ENCODE data around the gene STMN3. TPM values are rescaled to one million over a fixed set of nuclear protein-coding genes. Genes with fewer than 3 reads are reported as not detected.

The STMN3 gene
- total RNA-seq (2022), result 27.4 and 27.9 TPM in 2 replicates
- Bru-seq, nascent RNA, result percentile 42 among the genes with signal in this experiment
- percentile 47 among the genes with signal in this experiment for BruChase-seq, experiment 1, labeled RNA remaining after a 2-hour chase
- BruChase-seq, experiment 2, labeled RNA remaining after a 6-hour chase, result percentile 53 among the genes with signal in this experiment
- long read RNA-seq, transcript STMN3-201 (5 exons, 2,255 nt), result major isoform, 12 of 23 reads
- long read RNA-seq, partial matches to known transcripts, result 3 of 23 reads
- long read RNA-seq, other reads (novel, unspliced or antisense), result 8 of 23 reads

- Histone ChIP-seq H3K4me1 (peaks cover 9% of the 10 kb centered on the region; the same call in 1 of the 2 replicates), H3K4me3 (ENCODE audit: low read depth, low read length) (peak within 1 kb of the TSS; percentile 87), H3K27me3 (replicated peaks; ENCODE audit: control insufficient read depth, insufficient read depth, low read length) (no peaks in the 10 kb centered on the region), H3K36me3 (ENCODE audit: control insufficient read depth, insufficient read depth, low read length) (no peaks in the 10 kb centered on the region), H3K9me3 (no peaks in the 10 kb centered on the region)
- peak; percentile 96 to 98 for DNase-seq
- no TSS peak for BruUV-seq (replicated peaks)
- intact Hi-C loops (cut with micrococcal nuclease; ENCODE audit: unreplicated experiment), result loop anchor here (1.0 kb wide), 2 partner anchors 11 to 25 kb away; no protein-coding TSS in a partner anchor
- Mint-ChIP-seq H3K36me3 (ENCODE audit: insufficient read depth, unreplicated experiment) (peaks cover 15% of the 10 kb centered on the region), H3K27me3 (ENCODE audit: insufficient read depth, unreplicated experiment) (peaks cover 4% of the 10 kb centered on the region), H3K9me3 (ENCODE audit: unreplicated experiment) (no peaks in the 10 kb centered on the region), H3K27ac (ENCODE audit: unreplicated experiment) (no peak within 1 kb of the TSS), H3K4me1 (ENCODE audit: low read depth, unreplicated experiment) (peaks cover 7% of the 10 kb centered on the region), H3K4me3 (ENCODE audit: unreplicated experiment) (peak within 1 kb of the TSS; percentile 86)
- ChIA-PET CTCF (interaction anchor here (0.6 to 1.4 kb wide), 2 partner anchors 11 to 96 kb away, joined by 13 read pairs; no protein-coding TSS in a partner anchor), POLR2A (interaction anchor here (0.7 to 1.1 kb wide), 4 partner anchors 11 to 715 kb away, joined by 3 to 16 read pairs (median 6); partner anchors contain the start of genes ARFRP1, GID8 and ZGPAT)
- no peak for TF ChIP-seq CTCF (IDR thresholded peaks at IDR 0.05; ENCODE audit: insufficient read depth in 1 of 2, low read depth in 1 of 2, low read length in 1 of 2, severe bottlenecking in 1 of 2, unreplicated experiment in 1 of 2)
Measured at GRCh38 chr20:63653041-63653973, at the start of gene STMN3. STMN3 (minus strand) TSS chr20:63653424; CDS start chr20:63653345, 79 bp downstream.

DNA sequence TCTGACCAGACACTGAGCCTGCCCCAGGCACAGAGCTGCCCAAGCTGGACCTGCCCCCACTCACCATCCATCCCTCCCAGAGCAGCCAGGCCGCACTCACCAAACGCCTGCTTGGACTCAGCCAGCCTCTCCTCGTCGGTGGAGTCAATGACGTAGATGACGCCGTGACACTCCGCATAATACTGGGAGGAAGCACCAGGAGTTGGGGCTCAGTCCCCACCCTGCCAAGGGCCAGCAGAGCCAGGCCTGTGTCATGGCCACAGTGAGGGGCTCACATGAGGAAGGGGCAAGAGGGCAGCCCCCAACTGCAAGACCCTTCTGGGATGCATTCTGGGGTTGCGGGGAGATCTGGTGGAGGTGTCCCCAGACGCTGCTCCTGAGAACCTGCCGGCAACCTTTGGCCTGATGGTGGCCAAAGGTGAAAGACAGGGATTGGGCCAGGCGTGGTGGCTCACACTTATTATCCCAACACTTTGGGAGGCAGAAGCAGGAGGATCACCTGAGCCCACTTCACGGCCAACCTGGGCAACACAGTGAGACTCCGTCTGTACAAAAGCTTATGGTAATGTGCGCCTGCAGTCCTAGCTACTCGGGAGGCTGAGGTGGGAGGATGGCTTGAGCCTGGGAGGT is 48.9 kb upstream of the STMN3 start:
- H3K4me1 ChIP-seq, result peaks cover 24% of the 10 kb centered on the region
- no peak overlapping the region for H3K4me3 ChIP-seq (ENCODE audit: low read depth, low read length)
- peaks cover 100% of the 10 kb centered on the region for H3K36me3 Mint-ChIP-seq (ENCODE audit: insufficient read depth, unreplicated experiment)
- no peak for TF ChIP-seq CTCF (IDR thresholded peaks at IDR 0.05; ENCODE audit: insufficient read depth in 1 of 2, low read depth in 1 of 2, low read length in 1 of 2, severe bottlenecking in 1 of 2, unreplicated experiment in 1 of 2)
- BruUV-seq (replicated peaks), result no TSS peak
- H3K36me3 ChIP-seq (ENCODE audit: control insufficient read depth, insufficient read depth, low read length), result peaks cover 12% of the 10 kb centered on the region
- H3K9me3 ChIP-seq, result no peaks in the 10 kb centered on the region
- peaks cover 18% of the 10 kb centered on the region for H3K4me1 Mint-ChIP-seq (ENCODE audit: low read depth, unreplicated experiment)
- no peaks in the 10 kb centered on the region for H3K27me3 ChIP-seq (replicated peaks; ENCODE audit: control insufficient read depth, insufficient read depth, low read length)
- no peaks in the 10 kb centered on the region for H3K9me3 Mint-ChIP-seq (ENCODE audit: unreplicated experiment)
- DNase-seq, result peak in 1 of 2 experiments; percentile 55
- intact Hi-C loops (cut with micrococcal nuclease; ENCODE audit: unreplicated experiment), result no loop called here
- ChIA-PET CTCF (no interaction called here), POLR2A (no interaction called here)
- H3K27ac Mint-ChIP-seq (ENCODE audit: unreplicated experiment), result peak overlapping the region; percentile 44
- no peaks in the 10 kb centered on the region for H3K27me3 Mint-ChIP-seq (ENCODE audit: insufficient read depth, unreplicated experiment)
- H3K4me3 Mint-ChIP-seq (ENCODE audit: unreplicated experiment), result no peak overlapping the region

Measured in Caco-2 (cell line).